DOHH2 (cell line): ENCODE measurements around the gene GSTM4.

Source experiments
- H3F3A ChIP-seq: fragments of 200-600 bp; sonication (generic), shearing (Covaris generic); 2 replicates; pipeline ENCODE4 v1.6.0; 2016; ENCODE audit warnings: antibody characterized with exemption, mild to moderate bottlenecking; ENCODE audit not compliant: control insufficient read depth, insufficient read depth
- H3K27ac ChIP-seq: fragments of 200-600 bp; sonication (generic); 2 replicates; pipeline ENCODE4 v1.5.1; 2014; ENCODE audit warnings: low read depth, mild to moderate bottlenecking, low read length, moderate library complexity
- H3K27me3 ChIP-seq: fragments of 200-600 bp; sonication (generic); 2 replicates; pipeline ENCODE4 v1.6.1; 2014; ENCODE audit warnings: mild to moderate bottlenecking, low read length, mixed read lengths; ENCODE audit not compliant: control insufficient read depth
- H3K36me3 ChIP-seq: fragments of 200-600 bp; sonication (generic); 2 replicates; pipeline ENCODE4 v1.6.1; 2014; ENCODE audit warnings: mild to moderate bottlenecking, low read length, moderate library complexity, mixed read lengths; ENCODE audit not compliant: control insufficient read depth
- H3K4me1 ChIP-seq: fragments of 200-600 bp; sonication (generic); 2 replicates; pipeline ENCODE4 v1.6.1; 2014; ENCODE audit warnings: mild to moderate bottlenecking, low read length, mixed read lengths; ENCODE audit not compliant: control insufficient read depth
- H3K4me2 ChIP-seq: fragments of 200-600 bp; sonication (generic); 2 replicates; pipeline ENCODE4 v1.6.0; 2014; ENCODE audit warnings: mild to moderate bottlenecking, low read length, moderate library complexity
- H3K4me3 ChIP-seq: fragments of 200-600 bp; sonication (generic); 2 replicates; pipeline ENCODE4 v1.5.1; 2014; ENCODE audit warnings: mild to moderate bottlenecking, low read length, mixed read lengths
- H3K79me2 ChIP-seq: fragments of 200-600 bp; sonication (generic); 2 replicates; pipeline ENCODE4 v1.6.1; 2014; ENCODE audit warnings: mild to moderate bottlenecking, low read length, mixed read lengths; ENCODE audit not compliant: control insufficient read depth
- H3K9me2 ChIP-seq: fragments of 200-600 bp; sonication (generic); replicated peaks from 2 replicates; pipeline ENCODE4 v1.6.1; 2014; ENCODE audit warnings: mild to moderate bottlenecking, low read length, mixed read lengths; ENCODE audit not compliant: control insufficient read depth
- H3K9me3 ChIP-seq: fragments of 200-600 bp; sonication (generic); 2 replicates; pipeline ENCODE4 v1.6.1; 2014; ENCODE audit warnings: antibody characterized with exemption, low read length, mixed read lengths; ENCODE audit not compliant: control insufficient read depth, insufficient read depth
- H4K20me1 ChIP-seq: fragments of 200-600 bp; sonication (generic); 2 replicates; pipeline ENCODE4 v1.6.0; 2014; ENCODE audit warnings: low read depth, mild to moderate bottlenecking, antibody characterized with exemption, low read length, moderate library complexity; ENCODE audit not compliant: control insufficient read depth, insufficient read depth
- EZH2phosphoT487 ChIP-seq: fragments of 200-600 bp; sonication (generic); IDR thresholded peaks from 2 replicates; pipeline ENCODE4 v1.6.1; 2017; ENCODE audit warnings: borderline replicate concordance, mild to moderate bottlenecking, antibody characterized with exemption, low read length, moderate library complexity, mixed read lengths
- TF ChIP-seq, protein P1 (sequence below): fragments of 200-600 bp; sonication (generic); IDR thresholded peaks from one replicate; pipeline ENCODE4 v1.5.1; 2014; ENCODE audit warnings: antibody characterized with exemption, mild to moderate bottlenecking, low read depth, low read length; ENCODE audit not compliant: poor library complexity, severe bottlenecking

GSTM4 gene

DNA sequence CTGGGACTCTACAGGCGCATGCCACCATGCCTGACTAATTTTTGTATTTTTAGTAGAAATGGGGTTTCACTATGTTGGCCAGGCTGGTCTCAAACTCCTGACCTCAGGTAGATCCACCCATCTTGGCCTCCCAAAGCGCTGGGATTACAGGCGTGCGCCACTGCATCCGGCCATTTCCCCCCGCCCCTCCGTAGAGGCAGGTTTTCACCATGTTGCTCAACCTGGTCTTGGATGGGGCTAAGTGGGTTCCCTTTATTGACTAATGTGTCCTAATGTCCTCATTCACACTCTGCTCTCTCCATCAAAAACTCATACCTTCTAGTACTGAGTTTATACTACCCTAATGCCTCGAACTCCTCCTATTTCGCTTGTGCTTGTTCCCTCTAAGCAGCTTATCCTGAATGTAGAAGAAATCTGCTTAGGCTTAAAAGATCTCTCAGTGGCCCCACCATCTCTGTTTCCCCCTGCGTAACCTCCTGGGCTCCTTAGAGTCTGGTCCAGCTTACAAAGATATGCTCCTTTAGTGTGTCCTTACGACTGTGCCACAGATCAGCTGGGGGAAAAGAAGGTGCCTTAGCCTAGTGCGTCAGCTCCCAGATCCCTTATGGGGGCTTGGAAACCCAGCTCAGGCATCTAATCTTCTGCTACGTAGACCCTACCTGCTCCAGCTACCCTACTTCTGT is 44.5 kb upstream of the GSTM4 start:
- H3F3A ChIP-seq = peaks cover 6% of the 10 kb centered on the region
- H3K36me3 ChIP-seq = no peaks in the 10 kb centered on the region
- no peaks in the 10 kb centered on the region for H3K9me2 ChIP-seq
- no peak overlapping the region for H3K27ac ChIP-seq
- no peak overlapping the region for H3K4me2 ChIP-seq
- H3K27me3 ChIP-seq = no peaks in the 10 kb centered on the region
- no peaks in the 10 kb centered on the region for H3K79me2 ChIP-seq
- no peak overlapping the region for H3K4me3 ChIP-seq
- no peak for TF ChIP-seq EZH2phosphoT487
- TF ChIP-seq, protein P1, sequence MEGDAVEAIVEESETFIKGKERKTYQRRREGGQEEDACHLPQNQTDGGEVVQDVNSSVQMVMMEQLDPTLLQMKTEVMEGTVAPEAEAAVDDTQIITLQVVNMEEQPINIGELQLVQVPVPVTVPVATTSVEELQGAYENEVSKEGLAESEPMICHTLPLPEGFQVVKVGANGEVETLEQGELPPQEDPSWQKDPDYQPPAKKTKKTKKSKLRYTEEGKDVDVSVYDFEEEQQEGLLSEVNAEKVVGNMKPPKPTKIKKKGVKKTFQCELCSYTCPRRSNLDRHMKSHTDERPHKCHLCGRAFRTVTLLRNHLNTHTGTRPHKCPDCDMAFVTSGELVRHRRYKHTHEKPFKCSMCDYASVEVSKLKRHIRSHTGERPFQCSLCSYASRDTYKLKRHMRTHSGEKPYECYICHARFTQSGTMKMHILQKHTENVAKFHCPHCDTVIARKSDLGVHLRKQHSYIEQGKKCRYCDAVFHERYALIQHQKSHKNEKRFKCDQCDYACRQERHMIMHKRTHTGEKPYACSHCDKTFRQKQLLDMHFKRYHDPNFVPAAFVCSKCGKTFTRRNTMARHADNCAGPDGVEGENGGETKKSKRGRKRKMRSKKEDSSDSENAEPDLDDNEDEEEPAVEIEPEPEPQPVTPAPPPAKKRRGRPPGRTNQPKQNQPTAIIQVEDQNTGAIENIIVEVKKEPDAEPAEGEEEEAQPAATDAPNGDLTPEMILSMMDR = no peak
- H3K9me3 ChIP-seq = no peaks in the 10 kb centered on the region
- no peaks in the 10 kb centered on the region for H4K20me1 ChIP-seq
- H3K4me1 ChIP-seq = peaks cover 14% of the 10 kb centered on the region

DNA sequence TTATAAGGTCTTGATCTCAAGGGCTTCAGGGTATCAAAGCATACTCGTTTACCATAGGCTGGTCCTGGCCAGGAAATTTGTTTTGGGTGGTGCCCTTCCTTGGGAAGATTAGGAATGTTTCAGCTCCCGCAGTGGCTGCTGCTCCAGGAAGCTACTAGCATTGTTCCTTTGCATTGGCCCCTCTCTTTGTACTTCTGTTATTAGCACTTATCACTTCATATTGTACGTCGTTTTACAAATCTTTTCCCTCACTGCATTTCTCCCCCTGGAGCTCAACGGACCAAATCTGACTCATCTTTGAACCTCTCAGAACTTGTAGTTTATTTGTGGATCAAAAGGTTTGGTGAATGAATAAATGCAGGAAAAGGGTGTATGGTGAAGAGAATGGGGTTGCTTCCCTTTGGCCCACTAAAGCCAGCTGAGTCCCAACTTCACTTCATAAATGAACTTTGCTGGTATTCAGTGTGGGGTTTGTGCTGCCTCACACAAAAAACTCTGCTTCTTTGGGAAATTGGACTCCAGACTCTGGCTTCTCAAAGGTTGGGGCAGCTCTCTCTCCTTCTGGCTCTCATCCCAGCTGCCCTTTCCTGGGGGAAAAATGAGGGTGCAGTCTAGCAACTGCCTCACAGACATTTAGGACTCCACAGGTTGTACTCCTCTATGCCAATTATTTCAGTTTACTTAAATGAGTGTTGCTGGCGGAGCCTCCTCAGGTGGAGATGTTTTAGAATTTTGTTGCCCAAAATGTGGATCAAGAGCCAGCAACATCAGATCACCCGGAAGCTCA is 42.3 kb upstream of the GSTM4 start:
- H4K20me1 ChIP-seq = no peaks in the 10 kb centered on the region
- no peaks in the 10 kb centered on the region for H3K27me3 ChIP-seq
- H3F3A ChIP-seq = peaks cover 12% of the 10 kb centered on the region
- peaks cover 32% of the 10 kb centered on the region for H3K4me1 ChIP-seq
- no peaks in the 10 kb centered on the region for H3K36me3 ChIP-seq
- H3K4me3 ChIP-seq = no peak overlapping the region
- no peaks in the 10 kb centered on the region for H3K9me2 ChIP-seq
- no peaks in the 10 kb centered on the region for H3K79me2 ChIP-seq
- no peak overlapping the region for H3K4me2 ChIP-seq
- TF ChIP-seq, protein P1 = no peak
- no peak overlapping the region for H3K27ac ChIP-seq
- H3K9me3 ChIP-seq = no peaks in the 10 kb centered on the region

DNA sequence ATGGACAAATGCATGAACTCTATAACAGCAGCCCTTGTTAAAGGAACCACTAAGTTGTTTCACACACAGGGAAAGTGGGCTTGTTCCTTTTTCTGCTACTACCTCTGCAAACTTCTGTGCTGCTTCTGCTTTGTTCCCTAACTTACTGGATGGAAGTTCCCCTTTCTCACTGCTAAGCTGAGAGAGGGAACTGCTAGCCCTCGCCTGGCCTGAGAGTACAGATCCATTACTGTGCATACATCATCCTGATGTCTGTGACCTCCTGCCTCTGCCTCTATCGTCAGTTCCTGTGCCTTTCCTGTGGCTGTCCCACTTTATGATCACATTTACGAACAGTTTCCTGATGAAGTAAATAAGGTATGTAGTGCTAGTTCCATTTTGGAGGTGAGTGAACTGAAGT is 40.0 kb upstream of the GSTM4 start:
- Histone ChIP-seq H3K9me2 (no peaks in the 10 kb centered on the region), H3K27me3 (no peaks in the 10 kb centered on the region), H3K4me2 (peak overlapping the region; percentile 54), H3K9me3 (no peaks in the 10 kb centered on the region), H3F3A (peaks cover 12% of the 10 kb centered on the region), H3K27ac (0 out of 2 replicates have a peak overlapping the region, but pooled peaks have one; percentile 32), H3K4me1 (peaks cover 41% of the 10 kb centered on the region), H3K36me3 (no peaks in the 10 kb centered on the region), H3K79me2 (peaks cover 16% of the 10 kb centered on the region), H3K4me3 (peak overlapping the region; percentile 30; the same call in 1 of the 2 replicates), H4K20me1 (no peaks in the 10 kb centered on the region)
- TF ChIP-seq, protein P1 = no peak
- no peak for TF ChIP-seq EZH2phosphoT487
